ENCODE results near the gene THPO.

The THPO gene

DNA sequence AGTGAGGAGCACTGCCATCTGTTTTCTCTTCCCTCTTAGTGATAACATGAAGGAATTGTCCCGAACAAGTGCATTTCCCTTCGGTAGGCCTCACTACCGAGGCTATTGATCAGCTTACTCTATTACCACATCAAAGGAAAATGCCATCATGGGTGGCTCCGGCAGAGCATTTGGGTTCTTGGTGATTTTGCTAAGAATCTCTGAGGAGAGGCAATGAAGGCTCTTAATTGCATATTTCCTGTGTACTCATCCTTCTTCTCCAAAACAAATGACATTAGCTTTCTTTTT is 37.1 kb upstream of the THPO start:
- H3K27me3 ChIP-seq: no peaks in the 10 kb centered on the region
- no peaks in the 10 kb centered on the region for H3K36me3 ChIP-seq
- no peak overlapping the region for H3K4me3 ChIP-seq (ENCODE audit: low read depth in 1 of 2, low read length in 1 of 2)
- no peaks in the 10 kb centered on the region for H3K9me3 ChIP-seq
- TF ChIP-seq, protein P1, sequence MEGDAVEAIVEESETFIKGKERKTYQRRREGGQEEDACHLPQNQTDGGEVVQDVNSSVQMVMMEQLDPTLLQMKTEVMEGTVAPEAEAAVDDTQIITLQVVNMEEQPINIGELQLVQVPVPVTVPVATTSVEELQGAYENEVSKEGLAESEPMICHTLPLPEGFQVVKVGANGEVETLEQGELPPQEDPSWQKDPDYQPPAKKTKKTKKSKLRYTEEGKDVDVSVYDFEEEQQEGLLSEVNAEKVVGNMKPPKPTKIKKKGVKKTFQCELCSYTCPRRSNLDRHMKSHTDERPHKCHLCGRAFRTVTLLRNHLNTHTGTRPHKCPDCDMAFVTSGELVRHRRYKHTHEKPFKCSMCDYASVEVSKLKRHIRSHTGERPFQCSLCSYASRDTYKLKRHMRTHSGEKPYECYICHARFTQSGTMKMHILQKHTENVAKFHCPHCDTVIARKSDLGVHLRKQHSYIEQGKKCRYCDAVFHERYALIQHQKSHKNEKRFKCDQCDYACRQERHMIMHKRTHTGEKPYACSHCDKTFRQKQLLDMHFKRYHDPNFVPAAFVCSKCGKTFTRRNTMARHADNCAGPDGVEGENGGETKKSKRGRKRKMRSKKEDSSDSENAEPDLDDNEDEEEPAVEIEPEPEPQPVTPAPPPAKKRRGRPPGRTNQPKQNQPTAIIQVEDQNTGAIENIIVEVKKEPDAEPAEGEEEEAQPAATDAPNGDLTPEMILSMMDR (IDR thresholded peaks at IDR 0.05): no peak
- H3K4me1 ChIP-seq (ENCODE audit: control insufficient read depth in 1 of 2, insufficient read depth in 1 of 2, low read depth in 1 of 2, low read length in 1 of 2): no peaks in the 10 kb centered on the region
- H3K27ac ChIP-seq: no peak overlapping the region

DNA sequence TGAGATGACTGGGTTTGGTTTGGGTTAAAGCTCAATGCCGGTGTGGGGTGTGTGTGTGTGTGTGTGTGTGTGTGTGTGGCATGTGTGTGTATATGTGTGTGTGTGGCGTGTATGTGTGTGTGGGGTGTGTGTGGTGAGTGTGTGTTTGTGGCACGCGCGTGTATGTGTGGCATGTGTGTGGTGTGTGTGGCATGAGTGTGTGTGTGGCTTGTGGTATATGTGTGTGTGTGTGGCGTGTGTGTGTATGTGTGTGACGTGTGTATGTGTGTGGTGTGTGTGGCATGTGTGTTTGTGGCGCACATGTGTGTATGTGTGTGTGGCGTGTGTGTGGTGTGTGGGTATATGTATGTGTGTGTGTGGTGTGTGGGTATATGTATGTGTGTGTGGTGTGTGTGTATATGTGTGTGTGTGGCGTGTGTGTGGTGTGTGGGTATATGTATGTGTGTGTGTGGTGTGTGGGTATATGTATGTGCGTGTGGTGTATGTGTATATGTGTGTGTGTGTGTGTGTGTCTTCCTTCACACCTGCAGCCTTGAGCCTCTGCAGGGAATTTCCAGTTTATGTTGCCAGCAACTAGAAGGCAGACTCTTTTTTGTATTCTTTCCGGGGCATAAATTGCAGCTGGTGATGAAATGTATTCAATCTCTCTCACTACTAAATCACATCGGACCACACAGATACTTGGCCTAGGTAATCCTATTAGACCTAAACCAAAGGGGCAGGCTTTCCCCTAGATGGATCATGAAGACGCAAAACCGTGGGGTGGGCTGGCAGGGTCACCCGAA is 36.6 kb upstream of the THPO start:
- no peak overlapping the region for H3K27ac ChIP-seq
- no peaks in the 10 kb centered on the region for H3K9me3 ChIP-seq
- no peaks in the 10 kb centered on the region for H3K27me3 ChIP-seq
- no peaks in the 10 kb centered on the region for H3K36me3 ChIP-seq
- H3K4me1 ChIP-seq (ENCODE audit: control insufficient read depth in 1 of 2, insufficient read depth in 1 of 2, low read depth in 1 of 2, low read length in 1 of 2): no peaks in the 10 kb centered on the region
- TF ChIP-seq, protein P1 (IDR thresholded peaks at IDR 0.05): no peak
- H3K4me3 ChIP-seq (ENCODE audit: low read depth in 1 of 2, low read length in 1 of 2): no peak overlapping the region

DNA sequence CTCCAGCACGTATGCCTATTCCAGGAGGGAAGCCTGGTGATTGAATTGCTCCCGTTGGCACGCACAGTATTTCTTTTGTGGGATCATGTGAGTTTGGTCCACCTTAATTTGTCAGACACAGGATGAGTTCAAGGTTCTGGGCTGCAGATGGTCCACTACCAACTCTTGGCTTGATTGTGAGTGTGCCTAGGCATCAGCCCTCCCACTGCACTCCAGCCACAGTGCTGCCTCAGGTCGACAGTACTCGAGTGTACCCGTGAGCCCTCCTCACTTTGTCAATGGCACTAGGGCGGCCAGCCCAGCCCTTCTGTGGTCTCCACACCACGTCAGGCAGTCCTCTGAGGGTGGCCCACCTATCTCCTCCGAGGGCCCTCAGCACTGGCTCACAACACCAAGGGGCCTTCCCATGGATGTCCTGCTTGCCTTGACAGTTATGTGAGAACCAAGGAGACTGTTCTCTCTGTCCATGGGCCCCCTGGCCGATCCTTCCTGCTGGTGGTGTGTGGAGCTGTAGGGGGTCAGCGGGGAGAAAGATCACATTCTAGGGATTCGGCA is 32.0 kb upstream of the THPO start:
- TF ChIP-seq, protein P1 (IDR thresholded peaks at IDR 0.05): no peak
- H3K4me3 ChIP-seq (ENCODE audit: low read depth in 1 of 2, low read length in 1 of 2): no peak overlapping the region
- H3K27me3 ChIP-seq: peaks cover 10% of the 10 kb centered on the region
- H3K4me1 ChIP-seq (ENCODE audit: control insufficient read depth in 1 of 2, insufficient read depth in 1 of 2, low read depth in 1 of 2, low read length in 1 of 2): no peaks in the 10 kb centered on the region
- no peak overlapping the region for H3K27ac ChIP-seq
- no peaks in the 10 kb centered on the region for H3K36me3 ChIP-seq
- H3K9me3 ChIP-seq: no peaks in the 10 kb centered on the region

DNA sequence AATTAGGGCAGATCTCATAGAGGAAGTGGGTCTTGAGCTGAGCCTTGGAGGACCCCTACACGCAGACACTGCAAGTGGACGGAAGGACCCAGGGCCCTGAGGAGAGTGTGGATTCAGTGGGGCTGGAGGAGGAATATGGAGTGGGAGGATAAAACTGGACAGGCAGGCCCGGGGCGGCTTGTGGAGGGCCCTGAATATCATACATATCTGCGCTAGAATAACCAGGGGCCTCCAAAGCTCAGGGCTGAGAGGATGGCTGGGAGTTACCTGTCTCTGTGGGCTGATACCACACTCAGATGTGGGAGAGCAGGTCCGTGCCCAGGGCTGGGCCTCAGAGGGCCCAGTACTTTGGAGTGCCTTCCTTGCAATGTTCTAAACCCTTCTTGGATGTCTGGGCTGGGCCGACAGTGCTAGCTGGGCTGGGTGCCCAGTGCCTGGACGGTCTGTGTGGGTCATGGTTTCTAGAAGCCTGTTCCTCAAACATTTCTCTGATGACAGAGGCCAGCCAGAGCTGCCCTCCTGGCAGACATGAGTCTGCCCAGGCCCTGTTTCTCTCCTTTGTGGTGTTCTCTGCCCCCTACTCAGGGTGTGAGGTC is 31.4 kb upstream of the THPO start:
- no peak overlapping the region for H3K4me3 ChIP-seq (ENCODE audit: low read depth in 1 of 2, low read length in 1 of 2)
- peaks cover 13% of the 10 kb centered on the region for H3K27me3 ChIP-seq
- H3K27ac ChIP-seq: no peak overlapping the region
- TF ChIP-seq, protein P1 (IDR thresholded peaks at IDR 0.05): no peak
- no peaks in the 10 kb centered on the region for H3K4me1 ChIP-seq (ENCODE audit: control insufficient read depth in 1 of 2, insufficient read depth in 1 of 2, low read depth in 1 of 2, low read length in 1 of 2)
- no peaks in the 10 kb centered on the region for H3K36me3 ChIP-seq
- H3K9me3 ChIP-seq: no peaks in the 10 kb centered on the region

DNA sequence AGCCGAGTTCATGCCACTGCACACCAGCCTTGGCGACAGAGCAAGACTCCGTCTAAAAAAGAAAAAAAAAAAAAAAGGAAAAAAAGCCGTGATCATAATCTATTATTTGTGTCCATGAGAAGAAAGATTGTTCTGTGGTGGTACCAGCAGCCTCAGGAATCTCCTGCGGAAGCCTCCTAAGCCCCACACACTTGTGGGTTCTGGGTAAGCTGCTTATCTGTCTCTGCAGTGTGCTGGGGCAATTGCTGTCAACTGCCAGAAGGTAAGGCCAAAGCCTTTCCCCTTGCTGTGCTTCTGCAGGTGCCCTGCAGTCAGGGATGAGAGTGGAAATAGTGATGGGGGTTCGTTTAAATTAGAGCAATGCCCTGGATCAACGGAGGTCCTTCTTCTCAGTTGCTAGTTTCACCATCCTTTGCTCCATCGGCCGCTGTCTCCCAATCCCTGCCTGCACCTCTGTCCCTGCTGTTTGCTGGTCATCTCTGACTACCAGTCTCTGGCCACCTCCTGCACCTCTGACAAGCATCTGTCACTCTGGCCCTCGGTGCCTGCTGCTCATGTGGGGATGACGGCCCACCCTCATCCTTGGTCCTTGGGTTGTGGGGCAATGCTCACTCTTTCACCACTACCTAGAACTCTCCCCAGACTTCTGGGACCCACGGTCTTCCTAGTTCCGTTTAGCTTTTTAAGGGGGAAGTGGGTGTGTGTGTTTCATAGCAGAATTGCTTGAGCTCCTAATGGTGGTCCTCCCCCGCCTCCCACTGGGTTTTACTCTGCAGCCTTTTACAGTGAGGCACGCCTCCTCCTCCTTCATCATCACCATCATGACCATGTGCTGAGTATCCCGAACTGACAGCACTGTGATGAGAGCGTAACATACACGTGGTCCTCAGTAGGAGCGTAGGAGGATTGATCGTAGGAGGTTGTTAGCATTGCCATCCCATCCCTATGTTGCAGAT is 27.3 kb upstream of the THPO start:
- Histone ChIP-seq H3K36me3 (no peaks in the 10 kb centered on the region), H3K27ac (no peak overlapping the region), H3K4me3 (ENCODE audit: low read depth in 1 of 2, low read length in 1 of 2) (no peak overlapping the region), H3K27me3 (peaks cover 47% of the 10 kb centered on the region), H3K9me3 (no peaks in the 10 kb centered on the region), H3K4me1 (ENCODE audit: control insufficient read depth in 1 of 2, insufficient read depth in 1 of 2, low read depth in 1 of 2, low read length in 1 of 2) (no peaks in the 10 kb centered on the region)
- TF ChIP-seq, protein P1 (IDR thresholded peaks at IDR 0.05): no peak
